SK-N-SH treated with all-trans-retinoic acid at 6 μM for 48 hours (cell line): ENCODE measurements around the gene DCTN2.

ENCODE experiments used
- ATAC-seq: fragments of 200-7000 bp; cut with Tn5 transposase; 3 replicates; pipeline ENCODE4 v1.9.1; 2020; ENCODE audit warnings: mild to moderate bottlenecking, moderate library complexity
- ARNTL ChIP-seq: fragments of 450-650 bp; formaldehyde crosslinking; IDR thresholded peaks from 2 replicates; pipeline ENCODE4 v1.5.0; 2020; ENCODE audit warnings: low read depth, mild to moderate bottlenecking, moderate library complexity, borderline replicate concordance
- BACH2 ChIP-seq: fragments of 250-450 bp; sonication (Bioruptor Pico); IDR thresholded peaks from 2 replicates; pipeline ENCODE4 v1.9.0; 2021; ENCODE audit warnings: mild to moderate bottlenecking, borderline replicate concordance
- CREB5 ChIP-seq: fragments of 250-450 bp; sonication (Bioruptor Pico); IDR thresholded peaks from 2 replicates; pipeline ENCODE4 v1.5.1; 2020; ENCODE audit warnings: low read depth, mild to moderate bottlenecking, moderate library complexity
- CSDC2 ChIP-seq: fragments of 250-450 bp; sonication (Bioruptor Pico); IDR thresholded peaks from 2 replicates; pipeline ENCODE4 v1.5.0; 2020; ENCODE audit warnings: mild to moderate bottlenecking, moderate library complexity
- ESRRG ChIP-seq: fragments of 250-450 bp; sonication (Bioruptor Pico); IDR thresholded peaks from 2 replicates; pipeline ENCODE4 v1.6.1; 2021; ENCODE audit warnings: mild to moderate bottlenecking
- GLIS3 ChIP-seq: fragments of 250-450 bp; sonication (Bioruptor Pico); IDR thresholded peaks from 2 replicates; pipeline ENCODE4 v1.5.0; 2020; ENCODE audit warnings: mild to moderate bottlenecking, moderate library complexity
- ISL1 ChIP-seq: fragments of 250-450 bp; sonication (Bioruptor Pico); IDR thresholded peaks from 2 replicates; pipeline ENCODE4 v2.1.2; 2022; ENCODE audit warnings: mild to moderate bottlenecking, moderate library complexity
- OSR1 ChIP-seq: fragments of 250-450 bp; sonication (Bioruptor Pico); IDR thresholded peaks from 2 replicates; pipeline ENCODE4 v1.8.0; 2022; ENCODE audit warnings: moderate library complexity, mild to moderate bottlenecking, inconsistent platforms
- PATZ1 ChIP-seq: fragments of 250-450 bp; sonication (Bioruptor Pico); IDR thresholded peaks from 2 replicates; pipeline ENCODE4 v1.8.0; 2020; ENCODE audit warnings: mild to moderate bottlenecking, moderate library complexity, borderline replicate concordance
- PPARA ChIP-seq: fragments of 250-450 bp; sonication (Bioruptor Pico); IDR thresholded peaks from 2 replicates; pipeline ENCODE4 v1.5.0; 2020; ENCODE audit warnings: mild to moderate bottlenecking, borderline replicate concordance
- RARB ChIP-seq: fragments of 250-450 bp; sonication (Bioruptor Pico); IDR thresholded peaks from 2 replicates; pipeline ENCODE4 v1.8.0; 2021; ENCODE audit warnings: mild to moderate bottlenecking, moderate library complexity
- SNAI2 ChIP-seq: fragments of 250-450 bp; sonication (Bioruptor Pico); IDR thresholded peaks from 2 replicates; pipeline ENCODE4 v1.5.0; 2020; ENCODE audit warnings: mild to moderate bottlenecking, moderate library complexity
- TCF4 ChIP-seq: fragments of 250-450 bp; sonication (Bioruptor Pico); IDR thresholded peaks from 2 replicates; pipeline ENCODE4 v1.8.0; 2021; ENCODE audit warnings: mild to moderate bottlenecking, moderate library complexity, borderline replicate concordance
- TOX ChIP-seq: fragments of 250-450 bp; sonication (Bioruptor Pico); IDR thresholded peaks from 2 replicates; pipeline ENCODE4 v1.8.0; 2021; ENCODE audit warnings: mild to moderate bottlenecking, moderate library complexity, borderline replicate concordance
- ZC3H10 ChIP-seq: fragments of 250-450 bp; sonication (Bioruptor Pico); IDR thresholded peaks from 2 replicates; pipeline ENCODE4 v1.5.1; 2021; ENCODE audit warnings: mild to moderate bottlenecking, moderate library complexity
- ZFP3 ChIP-seq: fragments of 250-450 bp; sonication (Bioruptor Pico); IDR thresholded peaks from 2 replicates; pipeline ENCODE4 v1.5.0; 2020; ENCODE audit warnings: mild to moderate bottlenecking, moderate library complexity
- ZFP30 ChIP-seq: fragments of 450-650 bp; formaldehyde crosslinking; IDR thresholded peaks from 2 replicates; pipeline ENCODE4 v1.5.0; 2022; ENCODE audit warnings: mild to moderate bottlenecking, moderate library complexity
- ZNF565 ChIP-seq: fragments of 450-650 bp; formaldehyde crosslinking; conservative IDR thresholded peaks from 2 replicates; pipeline ENCODE4 v1.5.0; 2020; ENCODE audit warnings: low read depth, mild to moderate bottlenecking, moderate library complexity
- ZNF70 ChIP-seq: fragments of 450-650 bp; formaldehyde crosslinking; IDR thresholded peaks from 2 replicates; pipeline ENCODE4 v1.5.0; 2020; ENCODE audit warnings: mild to moderate bottlenecking, moderate library complexity
- ZNF8 ChIP-seq: fragments of 450-650 bp; formaldehyde crosslinking; IDR thresholded peaks from 2 replicates; pipeline ENCODE4 v1.5.0; 2020; ENCODE audit warnings: mild to moderate bottlenecking, moderate library complexity
- TF ChIP-seq, protein P1 (sequence below): fragments of 250-450 bp; sonication (Bioruptor Pico); IDR thresholded peaks from 2 replicates; pipeline ENCODE4 v1.8.0; 2021; ENCODE audit warnings: low read depth, mild to moderate bottlenecking, moderate library complexity, borderline replicate concordance

Gene DCTN2

DNA sequence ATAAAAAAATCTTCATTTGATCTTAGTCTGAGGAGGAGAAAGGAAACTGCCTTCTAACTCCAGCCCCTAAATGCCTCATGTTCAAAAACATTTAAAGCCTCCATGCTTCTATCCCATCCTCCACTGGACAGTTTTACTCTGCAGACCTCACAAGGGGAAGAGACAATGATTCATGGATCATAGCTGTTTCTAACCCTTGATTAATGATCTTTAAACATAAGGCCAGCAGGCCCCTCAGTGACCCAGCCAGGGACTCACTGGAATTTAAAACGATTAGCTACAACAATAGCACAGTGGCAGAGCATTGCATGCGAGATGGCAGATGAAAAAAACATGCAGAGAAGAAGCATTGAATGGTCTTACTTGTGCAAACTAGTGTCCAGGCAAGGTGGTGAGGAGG lies 6.0 kb downstream of the DCTN2 start (continued):
- TF ChIP-seq CSDC2 (CRISPR knock-in tag) (no peak), TOX (CRISPR knock-in tag) (no peak), ESRRG (CRISPR knock-in tag) (no peak), ZFP3 (CRISPR knock-in tag) (no peak), OSR1 (no peak), ZNF8 (no peak), ARNTL (CRISPR knock-in tag) (no peak), ZNF565 (no peak), ZC3H10 (CRISPR knock-in tag) (no peak)

DNA sequence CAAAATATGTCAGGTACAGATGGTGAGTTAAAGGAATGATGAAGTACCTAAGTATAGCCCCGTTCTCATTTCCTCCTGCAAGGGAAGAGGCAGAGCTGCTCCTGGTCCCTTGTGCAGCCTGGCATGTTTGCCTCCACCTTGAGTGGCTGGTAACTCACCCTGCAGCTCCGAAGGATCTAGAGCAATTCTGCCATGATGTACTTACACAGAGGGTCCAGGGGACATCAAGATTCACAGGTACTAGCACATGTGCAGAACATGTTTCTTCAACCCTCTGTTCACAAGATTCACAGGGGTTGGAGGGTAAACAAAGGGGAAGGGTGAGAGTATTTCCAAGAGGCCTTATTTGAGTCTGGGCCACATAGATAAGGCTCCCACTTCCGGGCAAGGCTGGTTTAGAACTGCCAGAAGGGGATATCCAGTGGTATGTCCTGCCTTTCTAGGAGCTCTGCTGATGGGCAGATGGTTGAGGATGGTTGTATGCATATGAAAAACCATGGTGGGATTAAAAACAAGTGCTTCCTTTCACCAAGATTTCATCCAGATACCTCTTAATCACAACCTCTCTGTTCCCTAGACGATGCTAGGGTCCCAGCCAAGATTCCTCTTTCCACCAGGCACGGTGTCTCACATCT lies 7.7 kb downstream of the DCTN2 start:
- ATAC-seq = no peak
- TF ChIP-seq CSDC2 (CRISPR knock-in tag) (no peak), ZNF70 (CRISPR knock-in tag) (no peak), TCF4 (CRISPR knock-in tag) (no peak), CREB5 (CRISPR knock-in tag) (no peak), ZNF8 (no peak), ISL1 (CRISPR knock-in tag) (no peak)
- TF ChIP-seq, all 23 proteins: peak for 0

GRCh38 chr12:57536597-57536942 lies 10.4 kb downstream of the DCTN2 start:
- ATAC-seq = no peak
- TF ChIP-seq TOX (CRISPR knock-in tag) (no peak), BACH2 (CRISPR knock-in tag) (no peak), PATZ1 (CRISPR knock-in tag) (no peak), PPARA (CRISPR knock-in tag) (no peak), ESRRG (CRISPR knock-in tag) (no peak), ISL1 (CRISPR knock-in tag) (no peak), GLIS3 (CRISPR knock-in tag) (no peak), OSR1 (no peak), TCF4 (CRISPR knock-in tag) (no peak), ZFP30 (no peak), CSDC2 (CRISPR knock-in tag) (no peak), ZNF70 (CRISPR knock-in tag) (no peak), SNAI2 (CRISPR knock-in tag) (no peak)

DNA sequence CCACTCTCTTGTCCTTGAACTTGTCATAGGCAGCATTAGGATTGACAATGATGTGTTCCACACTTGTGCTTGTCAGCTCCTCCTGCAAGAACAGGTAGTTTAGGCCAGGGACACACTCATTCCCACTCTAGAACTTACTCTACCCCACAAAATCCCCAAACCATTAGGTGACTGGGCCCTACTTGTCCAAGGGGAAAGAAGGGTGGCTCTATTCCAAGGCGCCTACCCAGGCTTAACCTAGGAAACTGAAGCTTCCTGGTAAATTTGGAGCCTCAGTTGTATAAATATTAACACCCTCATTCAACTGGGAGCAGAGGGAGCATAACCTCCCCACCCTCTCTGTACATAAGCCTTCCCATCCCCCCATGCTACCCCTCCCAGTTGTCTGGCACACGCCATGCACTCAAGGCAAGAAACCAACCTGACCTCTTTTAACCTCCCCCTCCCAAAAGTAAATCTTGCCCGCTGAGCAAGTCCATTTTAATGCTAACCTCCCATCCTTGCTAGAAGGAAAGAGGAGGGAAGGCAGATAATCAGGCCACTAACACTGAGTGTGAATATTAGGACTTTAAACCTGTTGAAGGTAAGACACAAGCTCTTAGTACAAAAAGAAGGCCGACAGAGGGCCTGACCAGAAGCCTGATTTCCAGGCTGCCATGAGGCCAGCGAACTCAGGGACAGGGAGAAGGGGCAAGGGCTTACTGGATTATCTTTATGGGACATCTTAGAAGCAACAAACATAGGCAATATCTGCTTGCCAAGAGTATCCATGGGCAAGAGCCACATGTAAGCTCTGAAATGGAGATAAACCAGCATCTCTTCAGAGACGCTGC lies 11.0 kb downstream of the DCTN2 start:
- TF ChIP-seq RARB (CRISPR knock-in tag) = no peak
- ATAC-seq = no peak

DNA sequence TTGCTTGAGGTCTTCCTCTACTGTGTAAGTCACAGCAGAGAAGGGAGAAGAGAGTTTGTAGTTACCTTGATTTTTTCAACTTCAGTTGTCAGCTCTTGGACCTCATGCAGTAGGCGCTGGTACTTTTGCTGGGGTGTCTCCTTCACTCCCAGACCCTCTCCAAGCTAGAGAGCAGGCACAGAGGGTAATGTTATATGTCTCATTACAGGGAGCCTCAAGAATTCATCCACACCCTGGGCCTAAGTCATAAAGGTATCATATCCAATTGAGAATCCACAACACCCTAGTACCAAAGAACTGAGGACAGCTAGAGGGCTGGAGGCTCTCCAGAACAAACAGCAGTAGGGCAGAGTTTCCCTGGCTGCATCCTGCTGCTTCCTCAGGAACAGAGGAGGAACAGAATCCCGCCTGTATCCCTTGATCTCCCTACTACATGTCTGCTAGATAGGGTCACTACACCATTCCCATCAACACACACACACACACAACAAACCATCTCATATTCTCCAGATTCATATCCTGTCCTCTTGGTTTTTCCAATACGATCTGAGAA lies 11.9 kb downstream of the DCTN2 start:
- no peak for ATAC-seq
- TF ChIP-seq, protein P1, sequence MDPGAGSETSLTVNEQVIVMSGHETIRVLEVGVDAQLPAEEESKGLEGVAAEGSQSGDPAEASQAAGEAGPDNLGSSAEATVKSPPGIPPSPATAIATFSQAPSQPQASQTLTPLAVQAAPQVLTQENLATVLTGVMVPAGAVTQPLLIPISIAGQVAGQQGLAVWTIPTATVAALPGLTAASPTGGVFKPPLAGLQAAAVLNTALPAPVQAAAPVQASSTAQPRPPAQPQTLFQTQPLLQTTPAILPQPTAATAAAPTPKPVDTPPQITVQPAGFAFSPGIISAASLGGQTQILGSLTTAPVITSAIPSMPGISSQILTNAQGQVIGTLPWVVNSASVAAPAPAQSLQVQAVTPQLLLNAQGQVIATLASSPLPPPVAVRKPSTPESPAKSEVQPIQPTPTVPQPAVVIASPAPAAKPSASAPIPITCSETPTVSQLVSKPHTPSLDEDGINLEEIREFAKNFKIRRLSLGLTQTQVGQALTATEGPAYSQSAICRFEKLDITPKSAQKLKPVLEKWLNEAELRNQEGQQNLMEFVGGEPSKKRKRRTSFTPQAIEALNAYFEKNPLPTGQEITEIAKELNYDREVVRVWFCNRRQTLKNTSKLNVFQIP (CRISPR knock-in tag) = no peak
- no peak for TF ChIP-seq GLIS3 (CRISPR knock-in tag)
- no peak for TF ChIP-seq TOX (CRISPR knock-in tag)
